Heart left ventricle (tissue), 16 donors: ENCODE results near the gene NUTM1. TPM values are rescaled to one million over a fixed set of nuclear protein-coding genes. Genes with fewer than 3 reads are reported as not detected.
A peak's percentile ranks its signal among the peaks of the same experiment; 100 is the strongest.

Source experiments
- ATAC-seq, 4 donors: fragments of 200-7000 bp; cut with Tn5 transposase; one replicate each; pipeline ENCODE4 v1.9.1; 2020 to 2022; ENCODE audit warnings: moderate library complexity in 4 of 4, mild to moderate bottlenecking in 3 of 4, moderate number of reproducible peaks in 1 of 4
- DNase-seq, 5 donors: peaks; one replicate each; pipeline ENCODE4 v3.0.0-alpha.2; 2020
- H3K27ac ChIP-seq, 12 donors: fragments of 200-600 bp; sonication (generic) in 4 of 12; one replicate each; pipeline versions ENCODE4 v1.5.0 to v1.8.0; 2016 to 2022; ENCODE audit warnings: mild to moderate bottlenecking in 2 of 12
- H3K27me3 ChIP-seq, 9 donors: fragments of 200-600 bp; sonication (generic) in 2 of 9; one replicate each; pipeline versions ENCODE4 v1.5.1 to v1.8.0; 2016 to 2022; ENCODE audit warnings: mild to moderate bottlenecking in 3 of 9
- H3K36me3 ChIP-seq, 9 donors: fragments of 200-600 bp; sonication (generic) in 2 of 9; one replicate each; pipeline versions ENCODE4 v1.5.0 to v1.8.0; 2018 to 2022; ENCODE audit warnings: mild to moderate bottlenecking in 2 of 9
- H3K4me1 ChIP-seq, 12 donors: fragments of 200-600 bp; sonication (generic) in 4 of 12; one replicate each; pipeline versions ENCODE4 v1.5.0 to v1.8.0; 2016 to 2022; ENCODE audit warnings: mild to moderate bottlenecking in 3 of 12
- H3K4me3 ChIP-seq, 12 donors: fragments of 200-600 bp; sonication (generic) in 4 of 12; one replicate each; pipeline versions ENCODE4 v1.5.0 to v1.8.0; 2017 to 2022; ENCODE audit warnings: mild to moderate bottlenecking in 9 of 12, moderate library complexity in 4 of 12
- H3K9me3 ChIP-seq, 12 donors: fragments of 200-600 bp; sonication (generic) in 4 of 12; one replicate each; pipeline versions ENCODE4 v1.5.0 to v1.8.0; 2016 to 2022; ENCODE audit warnings: mild to moderate bottlenecking in 1 of 12
- CTCF ChIP-seq, 12 donors: fragments of 200-600 bp; sonication (generic) in 4 of 12; IDR thresholded peaks; one replicate each; pipeline versions ENCODE4 v1.5.0 to v1.8.0; 2018 to 2022; ENCODE audit warnings: antibody characterized with exemption in 12 of 12, mild to moderate bottlenecking in 5 of 12
- POLR2A ChIP-seq, 2 donors: fragments of 450-650 bp; IDR thresholded peaks; one replicate each; pipeline ENCODE4 v1.6.1; 2017; ENCODE audit warnings: antibody characterized with exemption in 2 of 2, mild to moderate bottlenecking in 2 of 2, moderate library complexity in 2 of 2
- WGBS, 4 donors: extraction: QIAGEN DNeasy Blood & Tissue Kit in 2 of 4; methylation state at CpG; one replicate each; pipeline versions ENCODE4 v1.1.5 to v1.1.7; 2013 to 2018; 5-methylcytosine and 5-hydroxymethylcytosine counted together
- intact Hi-C, 10 donors: fragments of 100-400 bp; cut with DNase I; formaldehyde crosslinking; loops; one replicate each; pipeline versions ENCODE4 v1.11.1 to v1.14.2; 2022
- polyA plus RNA-seq, 2 donors: library from polyadenylated mRNA; stranded (reverse); fragments of 200-250 nt; gene quantifications; one replicate each; pipeline ENCODE4 v1.2.3, GENCODE V29; 2013
- total RNA-seq, 9 donors: library from RNA; depleted of rRNA in 2 of 9; stranded (reverse); fragments of >200 nt in 2 of 9; fragmentation: NEBNext Ultra II Directional in 3 of 9; extraction: Animal tissue kit (Norgen Biotek cat#: 25700) in 3 of 9; gene quantifications; one replicate each; pipeline versions ENCODE4 v1.1.0 to v1.2.4, GENCODE V29; 2016 to 2023
- donor health status: ischemic (EF 13 %, LVEDD 7.1; RV severe dilation, severe dysfunction).
- donor health status: healthy with polysubstance abuse.
- donor health status: DM: no; HTN: yes; CAD: no.
- donor health status: DM: no; HTN: no; CAD: no.
- donor health status: ischemic (EF 25% LVEDD 6.9; RV normal size, moderate dysfunction).
- donor health status: ischemic (EF 25% LVEDD 5.7; RV mildly dilated, moderate dysfunction).
- donor health status: healthy.
- donor health status: DM: yes; HTN: yes; CAD: no.
- donor health status: ischemic (EF 35%, LVEDD 5.7; RV mildly dilated, moderate dysfunction).
- donor health status: nonischemic (EF 11% LVEDD 7.7; RV severe dilation, severe dysfunction).
- donor health status: DM: yes; HTN: yes; CAD: no.
- donor health status: PGD.
- donor health status: ischemic (EF 29% LVEDD 5.4; RV normal size, mild dysfunction).
- donor health status: nonischemic (EF 23%, LVEDD 6.1; RV moderate dilation, normal function).

NUTM1 gene
- total and polyA plus RNA-seq, 11 donors = not detected

GRCh38 chr15:34332553-34333120 is 10.5 kb upstream of the NUTM1 start:
- peak overlapping the region in 1 of 12 donors; percentile 39 for H3K27ac ChIP-seq
- H3K4me1 ChIP-seq = peaks cover 0 to 74% (median 30%) of the 10 kb centered on the region in 12 donors
- DNase-seq = no peak
- 97 to 98% (median 98%) methylated on average over 6 of the region's 6 CpGs for WGBS, 4 donors
- intact Hi-C loops = loop anchor here in 3 of 10 donors (10.0 kb wide), 3 partner anchors 68 to 268 kb away; partner anchors contain the start of genes EMC7 (in 1 of the 3) and PGBD4 (in 1 of the 3)
- no peaks in the 10 kb centered on the region for H3K27me3 ChIP-seq
- H3K36me3 ChIP-seq = peaks cover 0 to 10% (median 0%) of the 10 kb centered on the region in 9 donors
- no peak for ATAC-seq
- TF ChIP-seq POLR2A (IDR thresholded peaks at IDR 0.05) (no peak), CTCF (IDR thresholded peaks at IDR 0.05) (no peak)
- H3K4me3 ChIP-seq = no peak overlapping the region
- no peaks in the 10 kb centered on the region for H3K9me3 ChIP-seq

DNA sequence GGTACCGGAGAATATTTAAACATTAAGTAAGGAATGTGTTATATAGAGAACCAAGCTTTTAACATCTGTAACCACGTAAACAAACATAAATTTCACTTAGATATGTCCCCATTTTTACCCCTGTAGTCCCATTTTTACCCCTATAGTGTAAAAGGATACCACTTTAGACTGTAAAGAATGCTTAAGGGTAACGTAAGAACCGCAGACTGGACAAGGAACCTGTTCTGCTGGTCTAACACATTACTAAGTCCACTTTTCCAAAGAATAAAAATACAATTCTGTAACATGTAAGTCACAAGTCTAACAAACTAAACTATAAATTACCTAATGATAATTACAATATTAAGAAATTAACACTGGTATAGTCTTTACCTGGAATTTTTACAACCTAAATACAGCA is 8.4 kb upstream of the NUTM1 start:
- ATAC-seq = no peak
- 65 to 76% (median 67%) methylated on average over 4 of the region's 4 CpGs for WGBS, 4 donors
- H3K36me3 ChIP-seq = peaks cover 0 to 18% (median 3%) of the 10 kb centered on the region in 9 donors
- H3K9me3 ChIP-seq = no peaks in the 10 kb centered on the region
- H3K4me1 ChIP-seq = peaks cover 0 to 64% (median 37%) of the 10 kb centered on the region in 12 donors
- no peaks in the 10 kb centered on the region for H3K27me3 ChIP-seq
- peak overlapping the region in 11 of 12 donors; percentile 21 to 97 (median 88) for H3K27ac ChIP-seq
- peak overlapping the region in 9 of 12 donors; percentile 9 to 95 (median 84) for H3K4me3 ChIP-seq
- no peak for DNase-seq
- TF ChIP-seq POLR2A (IDR thresholded peaks at IDR 0.05) (no peak), CTCF (IDR thresholded peaks at IDR 0.05) (no peak)
- intact Hi-C loops = loop anchor here in 4 of 10 donors (5.0 to 10.0 kb wide), 5 partner anchors 70 to 270 kb away; partner anchors contain the start of genes EMC4 (in 1 of the 4), EMC7 (in 1 of the 4) and PGBD4 (in 1 of the 4)

DNA sequence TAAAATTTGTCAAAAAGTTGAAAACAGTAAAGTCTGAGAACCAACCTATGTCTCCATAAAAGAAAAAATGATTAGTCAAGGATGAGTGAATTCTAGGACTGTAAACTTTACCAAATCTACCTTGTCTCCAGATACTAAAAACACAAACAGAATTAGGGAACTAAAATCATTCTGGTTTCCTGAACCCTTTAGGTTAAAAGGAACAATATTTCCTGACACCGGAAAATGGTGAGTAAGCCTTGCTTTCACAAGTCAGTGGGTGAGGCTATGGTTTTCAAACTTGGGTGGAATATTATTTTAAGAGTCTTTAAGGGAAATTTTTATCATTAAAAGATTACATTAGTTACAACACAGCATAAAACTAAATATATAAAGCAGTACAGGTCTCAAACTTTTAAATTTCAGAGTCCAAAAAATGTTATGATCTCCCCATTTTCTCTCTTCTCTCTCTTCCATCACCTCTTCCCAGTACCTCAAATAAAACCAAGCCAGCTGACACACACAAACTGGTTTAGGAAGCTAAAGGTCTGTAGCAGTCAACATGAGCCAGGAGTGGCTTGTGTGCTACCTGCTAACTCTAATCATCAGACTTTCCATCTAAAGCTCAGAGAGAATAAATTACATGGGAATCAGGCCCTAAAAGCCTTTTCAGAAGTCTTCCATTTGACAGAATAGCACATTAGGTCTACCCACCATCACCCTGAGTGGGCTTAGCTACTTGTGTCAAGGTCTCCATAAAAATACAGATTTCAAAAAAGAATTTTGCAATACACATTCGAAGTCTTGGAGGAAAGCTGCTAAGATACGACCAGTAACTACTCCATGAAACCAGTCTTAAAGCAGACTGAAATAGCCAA is 7.7 kb upstream of the NUTM1 start:
- H3K27ac ChIP-seq = peak overlapping the region in 11 of 12 donors; percentile 26 to 97 (median 90)
- peak overlapping the region in 10 of 12 donors; percentile 3 to 95 (median 60) for H3K4me3 ChIP-seq
- DNase-seq (no peak), ATAC-seq (no peak)
- peaks cover 0 to 23% (median 7%) of the 10 kb centered on the region in 9 donors for H3K36me3 ChIP-seq
- TF ChIP-seq CTCF (IDR thresholded peaks at IDR 0.05) (no peak), POLR2A (IDR thresholded peaks at IDR 0.05) (no peak)
- intact Hi-C loops = loop anchor here in 4 of 10 donors (5.0 to 10.0 kb wide), 5 partner anchors 71 to 271 kb away; partner anchors contain the start of genes EMC4 (in 1 of the 4), EMC7 (in 1 of the 4) and PGBD4 (in 1 of the 4)
- no peaks in the 10 kb centered on the region for H3K9me3 ChIP-seq
- H3K4me1 ChIP-seq = peaks cover 0 to 71% (median 37%) of the 10 kb centered on the region in 12 donors
- no peaks in the 10 kb centered on the region for H3K27me3 ChIP-seq
- 70 to 73% (median 72%) methylated on average over 3 of the region's 3 CpGs for WGBS, 4 donors
